CD4-positive, alpha-beta T cell (primary cell): ENCODE measurements around the gene DAAM1. TPM values are rescaled to one million over a fixed set of nuclear protein-coding genes. Genes with fewer than 3 reads are reported as not detected.

Experiments
- ATAC-seq: fragments of 200-7000 bp; cut with Tn5 transposase; one replicate; pipeline ENCODE4 v1.10.0; 2022; ENCODE audit warnings: mild to moderate bottlenecking; ENCODE audit not compliant: poor library complexity
- CTCF ChIA-PET: fragments of 350-600 bp; sonication (Branson Sonifier 250); formaldehyde crosslinking; loops from one replicate; lab custom pipeline; 2021; ENCODE audit warnings: antibody characterized with exemption, inconsistent platforms; lab: Charles Lee
- POLR2A ChIA-PET: fragments of 350-600 bp; sonication (Branson Sonifier 250); formaldehyde crosslinking; loops from one replicate; lab custom pipeline; 2021; ENCODE audit warnings: antibody characterized with exemption, inconsistent platforms; lab: Charles Lee
- DNase-seq, 14 experiments: peaks; one replicate each; pipeline ENCODE4 v3.0.0-alpha.2; 2013 to 2020; ENCODE audit warnings: mixed read lengths in 2 of 14
- H3K27ac ChIP-seq, 2 donors: one replicate each; pipeline versions ENCODE4 v1.5.1 to v1.7.0; 2013; ENCODE audit warnings: low read length in 2 of 2, low read depth in 1 of 2, mild to moderate bottlenecking in 1 of 2
- H3K27me3 ChIP-seq, 2 experiments: 1 replicate in 1 of 2; 2 replicates in 1 of 2; pipeline versions ENCODE4 v1.6.1 to v1.7.0; 2013; ENCODE audit warnings: low read length in 2 of 2, control low read depth in 1 of 2, mild to moderate bottlenecking in 1 of 2, moderate library complexity in 1 of 2; ENCODE audit not compliant: insufficient read depth in 2 of 2, control insufficient read depth in 1 of 2
- H3K36me3 ChIP-seq: one replicate; pipeline ENCODE4 v1.6.1; 2013; ENCODE audit warnings: low read length, control low read depth; ENCODE audit not compliant: insufficient read depth
- H3K4me1 ChIP-seq: one replicate; pipeline ENCODE4 v1.6.1; 2013; ENCODE audit warnings: low read length, control low read depth; ENCODE audit not compliant: insufficient read depth
- H3K4me3 ChIP-seq: one replicate; pipeline ENCODE4 v1.5.1; 2013; ENCODE audit warnings: mild to moderate bottlenecking, low read length, moderate library complexity
- H3K9me3 ChIP-seq, 2 experiments: 1 replicate in 1 of 2; 2 replicates in 1 of 2; pipeline versions ENCODE4 v1.6.1 to v1.7.0; 2013; ENCODE audit warnings: low read length in 2 of 2, mild to moderate bottlenecking in 2 of 2, control low read depth in 1 of 2, moderate library complexity in 1 of 2; ENCODE audit not compliant: control insufficient read depth in 1 of 2, insufficient read depth in 1 of 2
- H3K27ac Mint-ChIP-seq: one replicate; pipeline ENCODE4 v1.8.0; 2020; ENCODE audit warnings: mixed read lengths
- H3K27me3 Mint-ChIP-seq: one replicate; pipeline ENCODE4 v1.8.0; 2021; ENCODE audit warnings: mixed read lengths
- H3K36me3 Mint-ChIP-seq: one replicate; pipeline ENCODE4 v1.8.0; 2021; ENCODE audit warnings: low read depth, mixed read lengths
- H3K4me1 Mint-ChIP-seq: one replicate; pipeline ENCODE4 v1.8.0; 2021; ENCODE audit warnings: low read depth, mixed read lengths
- H3K4me3 Mint-ChIP-seq: one replicate; pipeline ENCODE4 v1.8.0; 2020; ENCODE audit warnings: mild to moderate bottlenecking, mixed read lengths
- H3K9me3 Mint-ChIP-seq: one replicate; pipeline ENCODE4 v1.8.0; 2020; ENCODE audit warnings: mixed read lengths
- CTCF ChIP-seq: fragments of 200-600 bp; IDR thresholded peaks from one replicate; pipeline ENCODE4 v1.8.0; 2022; ENCODE audit warnings: antibody characterized with exemption, mild to moderate bottlenecking
- intact Hi-C, 2 experiments: fragments of 100-400 bp; cut with DNase I in 1 of 2; cut with micrococcal nuclease in 1 of 2; formaldehyde crosslinking; loops; one replicate each; pipeline versions ENCODE4 v1.15.1 to v1.9.0; 2023 to 2025; cut with DNase I, micrococcal nuclease
- total RNA-seq, 174 experiments: library from RNA in 2 of 174; stranded (reverse) in 2 of 174; gene quantifications; one replicate each; pipeline ENCODE4 v1.2.3 and lab custom pipeline; 2021 to 2026

DAAM1 gene
- total RNA-seq, 2 experiments from 2014 or later: 7.4 to 8.8 TPM

- POLR2A ChIA-PET: no interaction called here
- intact Hi-C loops: no loop called here
- CTCF ChIA-PET: no interaction called here
Measured at GRCh38 chr14:59317798-59318505, 129.5 kb downstream of the DAAM1 start.

GRCh38 chr14:59318908-59319307 lies 130.4 kb downstream of the DAAM1 start:
- Histone ChIP-seq H3K4me1 (no peaks in the 10 kb centered on the region), H3K27ac (no peak overlapping the region), H3K4me3 (no peak overlapping the region), H3K27me3 (no peaks in the 10 kb centered on the region), H3K36me3 (no peaks in the 10 kb centered on the region), H3K9me3 (no peaks in the 10 kb centered on the region)
- Mint-ChIP-seq H3K4me1 (no peaks in the 10 kb centered on the region), H3K27ac (no peak overlapping the region), H3K4me3 (no peak overlapping the region), H3K9me3 (no peaks in the 10 kb centered on the region), H3K36me3 (peaks cover 25% of the 10 kb centered on the region), H3K27me3 (no peaks in the 10 kb centered on the region)
- DNase-seq (no peak), ATAC-seq (no peak)
- TF ChIP-seq CTCF: no peak
- intact Hi-C loops: no loop called here
- ChIA-PET POLR2A (no interaction called here), CTCF (interaction anchor here (1.5 kb wide), 1 partner anchor 12 kb away, joined by 5 read pairs; no protein-coding TSS in a partner anchor)

More at GRCh38 chr14:59317798-59318505, 129.5 kb downstream of the DAAM1 start:
- Histone ChIP-seq H3K27me3 (no peaks in the 10 kb centered on the region), H3K27ac (no peak overlapping the region), H3K4me3 (no peak overlapping the region), H3K36me3 (no peaks in the 10 kb centered on the region), H3K4me1 (no peaks in the 10 kb centered on the region), H3K9me3 (no peaks in the 10 kb centered on the region)
- ATAC-seq: no peak
- Mint-ChIP-seq H3K36me3 (peaks cover 18% of the 10 kb centered on the region), H3K4me1 (no peaks in the 10 kb centered on the region), H3K27me3 (no peaks in the 10 kb centered on the region), H3K4me3 (no peak overlapping the region), H3K27ac (no peak overlapping the region), H3K9me3 (no peaks in the 10 kb centered on the region)
- DNase-seq: no peak
- TF ChIP-seq CTCF: no peak

GRCh38 chr14:59320361-59320760 lies 131.9 kb downstream of the DAAM1 start:
- Histone ChIP-seq H3K9me3 (no peaks in the 10 kb centered on the region), H3K4me1 (no peaks in the 10 kb centered on the region), H3K4me3 (no peak overlapping the region), H3K27me3 (no peaks in the 10 kb centered on the region), H3K27ac (no peak overlapping the region), H3K36me3 (peaks cover 2% of the 10 kb centered on the region)
- intact Hi-C loops: no loop called here
- TF ChIP-seq CTCF: no peak
- H3K36me3 Mint-ChIP-seq: peaks cover 38% of the 10 kb centered on the region
- H3K4me1 Mint-ChIP-seq: no peaks in the 10 kb centered on the region
- POLR2A ChIA-PET: no interaction called here
- no peak overlapping the region for H3K27ac Mint-ChIP-seq
- CTCF ChIA-PET: interaction anchor here (1.5 kb wide), 1 partner anchor 13 kb away, joined by 5 read pairs; no protein-coding TSS in a partner anchor
- no peaks in the 10 kb centered on the region for H3K9me3 Mint-ChIP-seq
- DNase-seq: no peak
- no peaks in the 10 kb centered on the region for H3K27me3 Mint-ChIP-seq
- H3K4me3 Mint-ChIP-seq: no peak overlapping the region
- ATAC-seq: no peak
